Calu3 (cell line): Measurements from ENCODE around the gene EN1. TPM values are rescaled to one million over a fixed set of nuclear protein-coding genes. Genes with fewer than 3 reads are reported as not detected.

Source experiments
- BruUV-seq: library from RNA; stranded (reverse); fragments of 400-500 nt; replicated peaks from 2 replicates; lab custom pipeline; 2021; lab: Mats Ljungman, UMichigan
- CTCF ChIA-PET: fragments of 300-600 bp; sonication (Branson Sonifier 250); formaldehyde crosslinking; loops from one replicate; lab custom pipeline; 2022; ENCODE audit warnings: antibody characterized with exemption; lab: Charles Lee
- DNase-seq: peaks from one replicate; pipeline ENCODE4 v3.0.0; 2022
- H3K27ac Mint-ChIP-seq: one replicate; pipeline ENCODE4 v1.8.0; 2022; ENCODE audit warnings: mixed read lengths; ENCODE audit not compliant: unreplicated experiment
- H3K27me3 Mint-ChIP-seq: one replicate; pipeline ENCODE4 v1.8.0; 2022; ENCODE audit warnings: mixed read lengths; ENCODE audit not compliant: unreplicated experiment
- H3K36me3 Mint-ChIP-seq: one replicate; pipeline ENCODE4 v1.8.0; 2022; ENCODE audit warnings: mild to moderate bottlenecking, moderate library complexity, mixed read lengths; ENCODE audit not compliant: insufficient read depth, unreplicated experiment
- H3K4me1 Mint-ChIP-seq: one replicate; pipeline ENCODE4 v1.8.0; 2022; ENCODE audit warnings: mild to moderate bottlenecking, low read depth, mixed read lengths; ENCODE audit not compliant: unreplicated experiment
- H3K4me3 Mint-ChIP-seq: one replicate; pipeline ENCODE4 v1.8.0; 2022; ENCODE audit warnings: mild to moderate bottlenecking, low read depth, moderate library complexity, mixed read lengths; ENCODE audit not compliant: unreplicated experiment
- H3K9me3 Mint-ChIP-seq: one replicate; pipeline ENCODE4 v1.8.0; 2022; ENCODE audit warnings: low read depth, mixed read lengths; ENCODE audit not compliant: unreplicated experiment
- CTCF ChIP-seq: fragments of 200-600 bp; IDR thresholded peaks from one replicate; pipeline ENCODE4 v1.8.0; 2022; ENCODE audit warnings: antibody characterized with exemption; ENCODE audit not compliant: unreplicated experiment
- intact Hi-C: fragments of 100-400 bp; cut with micrococcal nuclease; formaldehyde crosslinking; loops from one replicate; pipeline ENCODE4 v1.10.0; 2022; ENCODE audit not compliant: unreplicated experiment
- total RNA-seq: library from RNA; stranded (reverse); gene quantifications from 2 replicates; pipeline ENCODE4 v1.2.3, GENCODE V29; 2022

EN1 gene
- total RNA-seq, 1 experiment from 2014 or later, result 2.3 TPM

- no TSS peak for BruUV-seq
Measured at GRCh38 chr2:118823633-118824032, 23.8 kb downstream of the EN1 start.

GRCh38 chr2:118822572-118822971 lies 24.9 kb downstream of the EN1 start:
- intact Hi-C loops, result no loop called here
- Mint-ChIP-seq H3K9me3 (no peaks in the 10 kb centered on the region), H3K27me3 (peaks cover 37% of the 10 kb centered on the region), H3K27ac (no peak overlapping the region), H3K4me1 (peaks cover 13% of the 10 kb centered on the region), H3K4me3 (no peak overlapping the region), H3K36me3 (no peaks in the 10 kb centered on the region)
- BruUV-seq, result no TSS peak
- no peak for TF ChIP-seq CTCF
- CTCF ChIA-PET, result no interaction called here
- DNase-seq, result no peak

More at GRCh38 chr2:118823633-118824032, 23.8 kb downstream of the EN1 start:
- TF ChIP-seq CTCF, result no peak
- DNase-seq, result no peak
- Mint-ChIP-seq H3K4me3 (no peak overlapping the region), H3K9me3 (no peaks in the 10 kb centered on the region), H3K27ac (no peak overlapping the region), H3K36me3 (no peaks in the 10 kb centered on the region), H3K4me1 (peaks cover 6% of the 10 kb centered on the region), H3K27me3 (peaks cover 27% of the 10 kb centered on the region)
- CTCF ChIA-PET, result no interaction called here
- intact Hi-C loops, result no loop called here

- CTCF ChIA-PET, result no interaction called here
- no peak for TF ChIP-seq CTCF
- no peak for DNase-seq
- intact Hi-C loops, result no loop called here
- BruUV-seq, result no TSS peak
- H3K27me3 Mint-ChIP-seq, result peaks cover 38% of the 10 kb centered on the region
- no peaks in the 10 kb centered on the region for H3K9me3 Mint-ChIP-seq
- no peak overlapping the region for H3K27ac Mint-ChIP-seq
- peaks cover 13% of the 10 kb centered on the region for H3K4me1 Mint-ChIP-seq
- no peaks in the 10 kb centered on the region for H3K36me3 Mint-ChIP-seq
- no peak overlapping the region for H3K4me3 Mint-ChIP-seq
Measured at GRCh38 chr2:118822015-118822414, 25.4 kb downstream of the EN1 start.

- H3K27me3 Mint-ChIP-seq, result peaks cover 33% of the 10 kb centered on the region
- CTCF ChIA-PET, result no interaction called here
Measured at GRCh38 chr2:118817469-118817868, 30.0 kb downstream of the EN1 start.

More at GRCh38 chr2:118817469-118817868, 30.0 kb downstream of the EN1 start:
- Mint-ChIP-seq H3K27ac (no peak overlapping the region), H3K36me3 (no peaks in the 10 kb centered on the region), H3K4me1 (peaks cover 13% of the 10 kb centered on the region), H3K4me3 (no peak overlapping the region), H3K9me3 (no peaks in the 10 kb centered on the region)
- no TSS peak for BruUV-seq
- intact Hi-C loops, result no loop called here
- TF ChIP-seq CTCF, result no peak
- no peak for DNase-seq
